ENCODE results near the gene PTPRM.

The PTPRM gene

GRCh38 chr18:7567474-7568425 lies 634 bp downstream of the PTPRM start:
- DNase-seq = peak; percentile 22

DNA sequence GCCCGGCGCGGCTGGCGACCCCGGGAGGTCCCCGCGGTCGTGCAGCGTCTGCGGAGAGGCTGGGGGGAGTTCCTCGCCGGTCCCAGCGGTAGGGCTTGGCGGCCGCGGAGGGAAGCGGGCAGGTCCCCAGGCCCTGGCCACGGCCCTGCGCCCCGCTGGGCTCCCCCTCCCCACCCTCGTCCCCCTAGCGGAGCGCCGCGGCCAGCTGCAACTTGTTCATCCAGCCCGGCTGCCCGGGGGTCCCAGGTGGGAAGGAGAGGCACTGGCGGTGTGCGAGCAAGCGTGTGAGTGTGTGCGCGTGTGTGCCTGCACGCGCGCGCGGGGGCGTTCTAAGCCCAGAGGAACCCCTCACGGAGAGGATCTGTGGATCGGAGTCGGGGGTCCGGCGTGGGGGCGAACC lies 1.3 kb downstream of the PTPRM start:
- DNase-seq = no peak

DNA sequence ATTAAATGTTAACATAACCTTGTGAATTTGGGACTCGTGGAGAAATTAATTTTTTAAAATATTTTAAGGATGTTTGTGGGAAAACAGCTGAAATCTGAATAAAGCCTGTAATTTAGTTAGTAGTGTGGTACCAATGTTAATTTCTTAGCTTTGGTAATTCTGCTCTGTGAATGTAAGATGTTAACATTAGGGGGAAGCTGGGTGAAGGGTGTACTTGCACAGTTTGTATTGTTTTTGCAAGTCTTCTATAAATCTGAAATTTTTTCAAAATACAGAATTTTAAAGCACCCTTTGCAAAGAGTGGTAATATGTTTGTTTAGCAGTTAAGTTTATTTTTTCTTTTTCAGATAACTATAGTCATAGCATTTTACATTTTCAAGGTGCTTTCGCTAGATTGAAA lies 4.5 kb downstream of the PTPRM start:
- no peak for DNase-seq

GRCh38 chr18:7572822-7573221 lies 5.7 kb downstream of the PTPRM start:
- no peak for DNase-seq

DNA sequence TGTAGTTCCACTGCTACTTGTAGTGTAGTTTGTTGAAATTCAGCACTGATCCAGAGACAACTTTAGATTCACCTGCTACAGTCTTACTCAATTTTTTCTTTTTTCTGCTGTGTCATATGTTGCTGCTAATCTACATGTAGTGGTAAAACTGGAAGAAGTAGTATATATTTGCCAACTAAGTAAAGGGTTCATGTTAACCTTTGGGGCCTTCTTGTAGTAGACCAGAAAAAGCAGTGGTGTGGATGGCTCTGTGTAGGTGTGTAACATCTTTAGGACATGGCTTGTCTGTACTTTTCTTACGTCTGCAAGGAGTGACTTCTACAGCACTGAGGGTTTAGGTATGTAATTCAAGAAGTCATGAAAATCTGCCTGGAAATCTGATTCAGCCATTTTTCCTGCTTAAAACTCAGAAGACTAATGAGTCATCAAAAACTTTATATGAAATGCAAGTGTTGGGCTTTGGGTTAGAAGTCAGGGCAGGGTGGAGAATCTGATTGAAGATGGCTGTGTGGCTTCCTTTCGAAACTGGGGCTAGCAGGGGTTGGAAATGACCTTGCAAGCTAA lies 8.4 kb downstream of the PTPRM start:
- DNase-seq = peak; percentile 29

- no peak for DNase-seq
Observed at GRCh38 chr18:7576077-7576476, 9.0 kb downstream of the PTPRM start.

GRCh38 chr18:7576685-7577084 lies 9.6 kb downstream of the PTPRM start:
- DNase-seq = peak; percentile 44

DNA sequence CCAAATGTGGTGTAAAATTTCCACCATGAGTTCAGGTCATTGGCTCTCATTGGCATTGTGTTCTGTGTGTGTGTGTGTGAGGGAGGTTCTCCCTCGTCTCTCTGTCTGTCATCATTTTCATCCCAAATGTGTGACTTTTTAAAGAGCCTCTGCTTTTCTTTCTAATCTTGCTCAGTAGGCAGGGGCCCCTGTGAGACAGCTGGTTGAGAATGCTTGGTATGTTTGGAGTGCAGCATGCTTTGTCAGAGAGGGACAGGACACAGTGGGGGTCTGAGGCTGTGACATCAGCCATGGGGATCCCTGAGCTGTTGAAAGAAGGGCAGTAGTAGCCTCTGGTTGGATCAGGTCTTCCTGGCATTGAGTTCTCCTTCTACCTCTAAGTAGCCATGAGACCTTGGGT lies 10.6 kb downstream of the PTPRM start:
- peak; percentile 56 for DNase-seq

DNA sequence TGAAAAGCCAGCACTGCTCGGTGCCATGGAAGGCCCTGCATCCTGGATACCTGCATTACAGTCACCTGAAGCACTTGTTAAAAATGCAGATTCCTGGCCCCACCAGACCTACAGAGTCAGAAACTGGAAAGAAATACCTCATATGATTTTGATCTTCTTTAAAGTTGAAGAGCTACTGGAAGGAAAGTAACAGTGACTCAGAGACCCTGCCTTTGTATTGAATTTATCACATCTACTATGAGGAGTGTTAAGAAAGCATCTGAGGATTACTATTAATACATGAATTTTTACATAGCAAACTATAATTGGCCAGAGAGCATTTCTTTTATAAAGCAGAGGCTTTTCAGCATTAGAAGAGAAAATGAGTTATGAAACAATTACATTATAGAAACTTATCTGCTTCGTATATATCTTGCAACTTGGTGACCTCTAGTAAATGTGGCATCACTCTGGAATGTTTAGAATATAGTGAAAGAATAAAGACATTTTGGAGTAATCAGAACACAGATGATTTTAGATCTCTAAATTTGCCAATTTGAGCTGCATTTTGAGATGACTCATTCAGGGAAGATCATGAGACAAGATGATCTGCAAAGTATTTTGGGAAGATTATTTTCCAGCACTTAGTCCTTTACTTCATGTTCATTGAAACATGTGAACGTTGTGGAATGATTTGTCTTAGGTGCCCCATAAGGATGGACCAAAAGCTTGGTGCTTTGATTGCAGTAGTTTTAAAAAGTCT lies 12.2 kb downstream of the PTPRM start:
- DNase-seq = no peak

DNA sequence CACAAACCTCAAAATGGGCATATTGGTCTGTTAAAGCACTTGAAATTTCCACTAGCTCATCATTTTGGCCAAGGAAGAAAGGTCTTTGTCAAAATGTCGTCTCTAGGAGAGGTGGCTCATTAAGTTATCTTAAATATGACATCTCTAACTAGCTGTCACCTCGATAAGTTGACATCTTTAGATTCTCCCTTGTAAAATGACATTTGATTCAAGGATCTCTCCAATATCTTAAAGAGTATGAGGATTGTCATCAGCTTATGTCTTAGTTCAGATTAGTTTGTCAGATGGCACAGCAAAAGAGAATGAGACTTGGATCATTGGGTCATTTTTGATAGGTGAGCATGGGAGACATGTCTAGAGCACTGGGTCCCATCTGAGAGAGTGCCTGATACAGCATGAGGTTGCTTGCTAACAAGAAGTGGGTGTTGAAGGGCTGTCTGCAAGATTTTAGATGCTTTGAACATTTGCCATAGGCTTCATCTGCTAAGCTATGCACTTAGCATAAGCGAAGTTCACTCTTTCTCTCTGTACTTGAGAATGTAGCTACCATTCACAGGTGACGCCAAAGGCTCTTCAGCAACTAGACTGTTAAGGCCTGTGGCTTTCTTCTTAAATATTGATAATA lies 12.9 kb downstream of the PTPRM start:
- no peak for DNase-seq

- DNase-seq = peak; percentile 20
Observed at GRCh38 chr18:7584646-7585275, 17.6 kb downstream of the PTPRM start.

GRCh38 chr18:7585276-7585670 lies 18.2 kb downstream of the PTPRM start:
- no peak for DNase-seq

GRCh38 chr18:7586379-7586778 lies 19.3 kb downstream of the PTPRM start:
- no peak for DNase-seq

DNA sequence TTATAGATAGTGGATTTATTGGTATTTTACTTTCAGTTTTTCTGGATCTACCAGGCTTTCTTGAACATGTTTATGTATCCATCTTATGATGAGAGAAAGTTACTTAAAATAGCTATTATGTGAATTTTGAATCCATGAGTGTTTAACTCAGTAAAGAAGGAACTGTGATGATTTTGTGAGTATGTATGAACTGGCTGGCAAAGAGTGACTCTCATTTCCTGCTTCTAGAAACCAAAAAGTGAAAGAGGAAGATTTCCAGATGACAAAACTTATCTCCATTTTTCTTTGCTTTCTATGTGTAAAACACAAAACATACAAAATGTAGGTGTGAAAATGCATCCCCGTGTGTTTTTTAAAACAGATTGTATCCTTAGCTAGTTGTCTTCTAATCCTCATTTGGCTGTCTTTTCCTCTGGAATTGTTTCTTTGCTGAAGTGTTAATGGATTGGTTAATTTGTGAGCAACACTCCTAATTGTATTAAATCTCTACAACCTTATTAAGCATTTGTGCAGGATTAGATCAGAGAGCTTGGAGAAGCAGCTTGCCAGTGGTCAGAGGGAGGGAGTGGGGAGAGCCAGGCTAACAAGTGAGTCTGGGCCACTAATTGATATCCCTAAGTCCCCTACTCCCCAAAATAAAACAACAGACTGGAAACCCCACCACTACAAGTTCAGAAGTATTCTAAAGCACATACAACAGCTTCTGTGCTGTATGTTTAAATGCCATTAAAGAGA lies 23.9 kb downstream of the PTPRM start:
- no peak for DNase-seq

DNA sequence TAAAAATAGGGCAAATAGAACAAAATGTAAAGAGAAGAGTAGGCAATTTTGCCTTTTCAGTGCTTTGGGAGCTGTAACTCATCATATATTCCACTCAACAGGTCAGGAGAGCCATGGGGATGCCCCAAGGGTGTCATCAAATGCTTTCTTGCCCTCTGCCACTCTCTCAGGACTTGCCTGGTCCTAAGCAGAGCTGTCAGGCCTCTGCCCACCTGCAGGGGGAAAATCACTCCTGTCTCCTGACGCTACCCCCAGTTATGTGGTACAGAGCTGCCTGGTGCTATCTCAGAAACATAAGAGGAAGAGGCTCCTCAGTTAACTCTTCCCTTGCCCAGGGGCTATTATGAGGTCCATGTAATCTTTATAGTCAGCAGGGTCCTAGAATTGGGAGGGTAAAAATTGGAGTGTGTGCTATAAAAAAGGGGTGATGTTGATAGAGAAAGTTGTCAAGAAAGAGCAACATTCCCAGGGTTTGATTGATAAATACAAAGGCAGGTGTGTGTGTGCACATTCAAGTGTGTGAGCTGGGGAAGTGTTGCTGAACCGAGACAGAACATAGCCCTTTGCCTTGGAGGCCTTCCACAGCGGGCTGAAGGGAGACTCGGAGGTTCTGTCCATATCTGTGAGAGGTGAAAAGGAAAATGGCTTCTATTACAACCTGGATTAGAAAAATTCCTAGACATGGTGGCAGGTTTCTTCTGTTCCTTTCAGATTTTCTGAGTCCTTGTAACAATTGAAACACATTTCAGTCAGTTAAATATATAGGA lies 25.4 kb downstream of the PTPRM start:
- no peak for DNase-seq

DNA sequence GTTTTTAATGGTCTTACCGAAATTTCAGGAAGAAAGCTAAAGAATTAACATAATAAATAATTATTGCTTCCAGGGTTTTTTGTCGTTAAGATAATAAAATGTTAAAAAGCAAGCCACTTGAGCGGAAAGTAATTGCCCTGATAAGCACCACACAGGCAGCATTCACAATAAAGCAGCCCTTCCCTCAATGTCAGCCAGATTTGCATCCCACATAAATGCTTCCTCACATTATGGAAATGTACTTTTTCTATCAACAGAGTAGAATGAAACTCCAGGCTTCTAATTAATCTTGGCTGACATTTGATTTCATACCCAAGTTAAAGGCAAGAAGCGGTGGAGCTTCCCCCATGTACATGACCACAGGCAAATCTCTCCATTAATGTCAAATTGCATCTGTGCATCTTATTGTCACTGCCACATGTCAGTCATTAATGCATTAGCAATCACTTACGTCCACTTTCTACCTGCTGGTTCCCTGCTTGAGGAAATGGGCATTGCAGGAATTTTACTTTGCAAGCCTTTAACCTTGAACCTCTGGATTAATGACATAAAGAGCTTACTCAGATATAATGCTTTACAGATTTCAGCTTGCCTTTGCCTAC lies 26.2 kb downstream of the PTPRM start:
- DNase-seq = no peak

DNA sequence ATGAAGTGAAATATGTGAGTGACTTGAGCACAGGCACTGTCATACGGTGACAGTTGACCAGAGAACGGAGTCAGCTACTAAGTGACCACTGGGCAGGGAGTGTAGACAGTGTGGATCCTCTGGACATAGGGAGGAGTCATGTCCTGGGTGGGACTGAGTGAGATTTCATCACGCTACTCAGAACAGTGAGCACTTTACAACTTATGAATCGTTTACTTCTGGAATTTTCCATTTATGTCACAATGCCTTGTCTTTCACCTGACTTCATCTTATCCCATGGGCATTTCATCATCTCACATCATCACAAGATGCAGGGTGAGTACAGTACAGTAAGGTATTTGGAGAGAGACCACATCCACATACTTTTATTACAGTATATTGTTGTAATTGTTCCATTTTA lies 29.0 kb downstream of the PTPRM start:
- peak; percentile 18 for DNase-seq

- DNase-seq = no peak
Observed at GRCh38 chr18:7597500-7597899, 30.4 kb downstream of the PTPRM start.

- DNase-seq = no peak
Observed at GRCh38 chr18:7598167-7599047, 31.3 kb downstream of the PTPRM start.

DNA sequence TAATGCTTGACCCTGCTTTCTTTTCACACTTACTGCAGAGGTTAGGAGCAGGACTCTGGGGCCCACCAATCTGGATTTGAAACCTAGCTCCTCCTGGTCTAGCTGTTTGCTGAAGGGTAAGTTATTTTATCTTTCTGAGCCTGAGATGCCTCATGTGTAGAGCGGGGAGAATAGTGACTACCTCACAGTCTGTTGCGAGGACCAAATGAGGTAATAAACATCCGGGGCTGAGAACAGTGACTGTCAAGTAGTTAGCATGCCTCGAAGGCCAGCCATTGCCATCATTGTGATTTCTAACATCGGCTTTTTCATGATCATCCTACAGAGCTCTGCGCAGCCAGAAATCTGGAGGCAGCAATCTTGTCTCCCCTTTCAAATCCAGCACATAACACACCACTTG lies 32.9 kb downstream of the PTPRM start:
- DNase-seq = no peak

Data from NCI-H226 (cell line).